Colonic mucosa (tissue), 4 donors: ENCODE results near the gene HOTAIR. TPM values are rescaled to one million over a fixed set of nuclear protein-coding genes. Genes with fewer than 3 reads are reported as not detected.

Experiments
- DNase-seq: peaks from one replicate; pipeline ENCODE4 v3.0.0-alpha.2; 2020
- H3K27ac ChIP-seq: fragments of 200-600 bp; one replicate; pipeline ENCODE4 v1.8.0; 2021
- H3K27me3 ChIP-seq: fragments of 200-600 bp; one replicate; pipeline ENCODE4 v1.8.0; 2021
- H3K36me3 ChIP-seq: fragments of 200-600 bp; one replicate; pipeline ENCODE4 v1.8.0; 2021
- H3K4me1 ChIP-seq: fragments of 200-600 bp; one replicate; pipeline ENCODE4 v1.8.0; 2021; ENCODE audit warnings: mild to moderate bottlenecking
- H3K4me3 ChIP-seq: fragments of 200-600 bp; one replicate; pipeline ENCODE4 v1.8.0; 2021
- H3K9ac ChIP-seq, 2 donors: one replicate each; pipeline ENCODE4 v1.7.0; 2013; ENCODE audit warnings: control low read depth in 2 of 2, low read depth in 2 of 2, low read length in 2 of 2
- H3K9me3 ChIP-seq: fragments of 200-600 bp; one replicate; pipeline ENCODE4 v1.8.0; 2021
- CTCF ChIP-seq: fragments of 200-600 bp; IDR thresholded peaks from one replicate; pipeline ENCODE4 v1.8.0; 2022; ENCODE audit warnings: antibody characterized with exemption, mild to moderate bottlenecking
- intact Hi-C: fragments of 100-400 bp; cut with DNase I; formaldehyde crosslinking; loops from one replicate; pipeline ENCODE4 v1.14.1; 2022
- total RNA-seq, 2 donors: library from RNA; stranded (reverse); fragmentation: NEBNext Ultra II Directional in 1 of 2; extraction: Animal tissue kit (Norgen Biotek cat#: 25700) in 1 of 2; gene quantifications; one replicate each; pipeline ENCODE4 v1.2.1, GENCODE V29; 2021
- donor health status: healthy.
- donor health status: DM: no; HTN: no; CAD: no.
- donor health status: DM: no; HTN: no; CAD: no.

The HOTAIR gene
- total RNA-seq, 2 donors from 2014 or later, result not detected

- Histone ChIP-seq H3K27me3 (peaks cover 97% of the 10 kb centered on the region), H3K9me3 (no peaks in the 10 kb centered on the region), H3K4me3 (no peak overlapping the region), H3K4me1 (no peaks in the 10 kb centered on the region), H3K9ac (no peak overlapping the region), H3K36me3 (no peaks in the 10 kb centered on the region), H3K27ac (no peak overlapping the region)
- DNase-seq, result no peak
- no peak for TF ChIP-seq CTCF
- intact Hi-C loops, result no loop called here
These were observed 15.4 kb downstream of the HOTAIR start for GRCh38 chr12:53959314-53959713.

GRCh38 chr12:53958128-53958527 lies 16.6 kb downstream of the HOTAIR start:
- intact Hi-C loops, result no loop called here
- Histone ChIP-seq H3K9ac (no peak overlapping the region), H3K9me3 (no peaks in the 10 kb centered on the region), H3K27ac (no peak overlapping the region), H3K27me3 (peaks cover 97% of the 10 kb centered on the region), H3K4me1 (no peaks in the 10 kb centered on the region), H3K36me3 (no peaks in the 10 kb centered on the region), H3K4me3 (no peak overlapping the region)
- no peak for DNase-seq
- no peak for TF ChIP-seq CTCF

GRCh38 chr12:53956914-53957536 lies 17.7 kb downstream of the HOTAIR start:
- no peak overlapping the region for H3K9ac ChIP-seq
- H3K27me3 ChIP-seq, result peaks cover 97% of the 10 kb centered on the region
- H3K4me3 ChIP-seq, result no peak overlapping the region
- no peak for TF ChIP-seq CTCF
- no peak for DNase-seq
- H3K27ac ChIP-seq, result no peak overlapping the region
- intact Hi-C loops, result no loop called here
- H3K36me3 ChIP-seq, result no peaks in the 10 kb centered on the region
- H3K9me3 ChIP-seq, result no peaks in the 10 kb centered on the region
- H3K4me1 ChIP-seq, result no peaks in the 10 kb centered on the region

GRCh38 chr12:53956251-53956887 lies 18.4 kb downstream of the HOTAIR start:
- H3K9me3 ChIP-seq, result no peaks in the 10 kb centered on the region
- DNase-seq, result no peak
- H3K27ac ChIP-seq, result no peak overlapping the region
- TF ChIP-seq CTCF, result no peak
- intact Hi-C loops, result no loop called here
- H3K4me3 ChIP-seq, result no peak overlapping the region
- H3K27me3 ChIP-seq, result peaks cover 97% of the 10 kb centered on the region
- H3K4me1 ChIP-seq, result no peaks in the 10 kb centered on the region
- no peak overlapping the region for H3K9ac ChIP-seq
- no peaks in the 10 kb centered on the region for H3K36me3 ChIP-seq

- Histone ChIP-seq H3K27ac (no peak overlapping the region), H3K4me1 (no peaks in the 10 kb centered on the region), H3K9me3 (no peaks in the 10 kb centered on the region), H3K27me3 (peaks cover 97% of the 10 kb centered on the region), H3K36me3 (no peaks in the 10 kb centered on the region), H3K9ac (no peak overlapping the region), H3K4me3 (no peak overlapping the region)
- TF ChIP-seq CTCF, result no peak
- no peak for DNase-seq
- intact Hi-C loops, result no loop called here
These were observed 18.9 kb downstream of the HOTAIR start for GRCh38 chr12:53955776-53956250.
